ENCODE data around the gene IL17REL.
A peak's percentile ranks its signal among the peaks of the same experiment; 100 is the strongest.

GRCh38 chr22:49961601-49962011, 51.0 kb downstream of the IL17REL start:
- TF ChIP-seq CTCF (IDR thresholded peaks at IDR 0.05) (no peak), POLR2A (IDR thresholded peaks at IDR 0.05) (no peak), EP300 (IDR thresholded peaks at IDR 0.05) (peak in 1 of 2 donors; percentile 52)

Data from tibial nerve (tissue), 4 donors.